HG03135 (cell line): ENCODE data around the gene ZSCAN31.

Experiments used
- ATAC-seq: cut with Tn5 transposase; IDR thresholded peaks from one replicate; pipeline ENCODE4 v1.9.1; 2021; ENCODE audit warnings: mild to moderate bottlenecking, moderate library complexity; ENCODE audit not compliant: unreplicated experiment

Gene ZSCAN31

DNA sequence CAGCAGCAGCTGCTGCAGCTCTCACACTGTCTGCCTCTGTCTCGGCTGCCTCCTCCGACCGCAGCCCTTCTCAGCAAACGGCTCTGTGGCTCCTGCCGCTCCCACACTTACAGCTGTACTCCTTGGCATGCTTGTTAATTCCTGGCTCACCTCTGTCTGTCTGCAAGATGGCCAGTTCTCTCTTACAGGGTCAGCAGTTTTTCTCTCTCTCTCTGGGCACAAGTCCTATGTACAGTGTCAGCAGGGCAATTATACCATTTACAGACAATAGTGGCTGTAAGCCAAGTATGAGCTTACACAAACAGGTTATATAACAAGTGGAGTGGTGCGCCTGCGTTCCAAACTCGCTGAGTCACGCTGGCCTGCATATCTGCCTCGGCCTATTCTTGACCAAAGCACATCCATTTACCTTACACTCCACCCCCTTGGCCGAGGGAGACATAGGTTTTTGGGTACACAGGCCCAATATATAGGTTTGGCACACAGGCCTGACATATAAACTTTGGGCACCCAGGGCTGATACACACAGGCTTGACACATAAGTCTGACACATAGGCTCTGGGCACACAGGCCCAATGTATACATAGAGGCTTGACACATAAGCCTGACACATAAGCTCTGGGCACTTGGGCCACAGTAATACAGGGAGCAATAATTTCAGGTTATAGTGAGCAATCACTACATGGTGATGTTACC, 18.2 kb upstream of the ZSCAN31 start:
- ATAC-seq = no peak

DNA sequence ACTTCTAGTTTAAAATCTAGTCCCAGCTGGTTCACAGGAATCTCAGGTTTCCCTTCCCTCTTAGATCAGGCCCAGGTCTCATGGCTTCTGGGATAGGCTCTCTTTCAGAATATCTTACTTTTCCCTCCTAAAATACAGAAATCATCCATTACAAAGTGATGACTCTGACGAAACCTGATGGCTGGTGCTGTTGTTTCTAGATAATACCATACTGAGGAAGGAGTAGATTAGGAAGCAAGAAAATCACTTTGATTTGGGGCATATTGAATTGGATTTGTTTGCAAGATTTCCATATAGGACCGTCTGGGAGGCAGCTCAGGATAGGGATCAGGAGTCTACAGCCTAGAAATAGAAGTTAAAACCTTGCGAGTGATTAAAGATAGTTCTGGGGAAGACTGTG, 17.4 kb upstream of the ZSCAN31 start:
- no peak for ATAC-seq

DNA sequence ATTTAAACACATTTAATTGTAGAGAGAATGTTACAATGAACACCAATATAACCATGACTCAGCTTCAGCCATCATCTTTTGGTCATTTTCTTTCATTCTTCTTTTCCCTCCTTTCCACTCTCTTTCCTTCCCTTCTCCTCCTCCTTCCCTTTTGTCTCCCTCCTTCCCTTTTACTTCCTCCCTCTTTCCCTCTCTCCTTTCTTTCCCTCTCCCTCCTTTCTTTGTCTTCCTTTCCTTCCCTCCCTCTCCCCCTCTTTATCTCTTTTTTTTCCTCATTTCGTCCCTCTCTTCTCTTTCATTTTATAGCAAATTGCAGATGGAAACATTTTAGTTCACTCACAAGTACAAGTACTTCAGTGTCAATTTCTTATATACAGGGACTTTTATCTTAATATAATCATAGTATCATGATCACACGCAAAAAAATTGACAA, 15.6 kb upstream of the ZSCAN31 start:
- no peak for ATAC-seq

DNA sequence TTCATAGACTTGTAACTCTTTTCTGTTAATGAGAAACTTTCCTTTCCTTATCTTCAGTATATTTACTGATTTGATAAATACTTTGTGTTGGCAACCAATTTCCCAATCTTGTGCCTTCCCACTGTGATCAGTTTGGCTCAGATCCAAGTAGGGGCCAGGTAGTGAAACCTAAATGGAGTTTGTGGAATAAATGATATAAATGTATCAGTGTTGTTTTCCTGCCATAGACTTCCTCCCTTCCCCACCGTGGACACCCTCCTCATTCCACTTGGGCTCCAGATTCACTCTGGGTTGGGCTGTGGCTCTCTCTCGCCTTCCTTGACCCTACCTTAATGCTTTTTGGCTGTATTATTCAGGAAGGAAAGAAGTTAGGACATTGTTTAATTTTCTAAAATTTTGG, 15.1 kb upstream of the ZSCAN31 start:
- no peak for ATAC-seq

DNA sequence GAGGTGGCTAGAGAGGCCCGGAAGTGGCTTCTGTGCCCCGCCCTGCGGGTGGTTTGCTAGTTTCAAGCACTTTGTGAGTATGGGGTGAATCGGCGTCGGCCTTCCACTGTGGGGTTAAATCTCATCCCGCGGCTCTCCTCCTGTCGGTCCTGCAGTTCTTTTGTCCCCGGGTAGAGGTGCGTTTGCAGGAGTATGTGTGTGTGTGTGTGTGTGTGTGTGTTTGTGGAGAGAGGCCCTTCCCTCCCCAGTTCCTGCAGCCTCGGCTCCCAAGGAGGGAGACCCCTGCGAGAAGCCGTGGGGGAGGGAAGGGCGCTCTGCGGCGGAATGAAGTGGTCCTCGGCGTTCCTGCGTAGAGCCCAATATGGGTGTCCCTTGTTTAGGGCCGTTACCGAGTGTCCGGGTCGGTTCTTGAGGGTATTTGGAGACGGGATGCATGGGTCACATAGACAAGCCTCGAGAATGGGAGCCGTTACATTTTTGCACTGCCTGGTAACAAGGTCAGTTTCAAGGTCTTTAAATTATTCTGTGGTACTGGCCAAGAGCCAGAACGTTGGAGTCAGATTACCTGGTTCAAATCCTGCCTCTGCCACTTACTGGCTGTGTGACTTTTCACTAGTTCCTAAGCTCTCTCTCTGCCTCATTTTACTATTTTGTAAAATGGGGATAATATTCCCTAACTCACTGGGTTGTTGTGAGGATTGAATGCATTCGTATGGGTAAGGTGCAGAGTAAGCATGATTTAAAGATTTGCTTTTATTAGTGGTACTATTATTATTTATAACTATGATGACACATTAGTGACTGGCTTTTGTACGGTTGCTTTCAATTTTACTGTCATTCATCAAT, 14.2 kb upstream of the ZSCAN31 start, which contains the start of gene ZKSCAN3:
TSS of gene ZKSCAN3 (plus strand) at position 56 of the 846 bp plus-strand sequence. CDS start 9,640 bp downstream, outside the sequence.
- peak; percentile 92 for ATAC-seq

DNA sequence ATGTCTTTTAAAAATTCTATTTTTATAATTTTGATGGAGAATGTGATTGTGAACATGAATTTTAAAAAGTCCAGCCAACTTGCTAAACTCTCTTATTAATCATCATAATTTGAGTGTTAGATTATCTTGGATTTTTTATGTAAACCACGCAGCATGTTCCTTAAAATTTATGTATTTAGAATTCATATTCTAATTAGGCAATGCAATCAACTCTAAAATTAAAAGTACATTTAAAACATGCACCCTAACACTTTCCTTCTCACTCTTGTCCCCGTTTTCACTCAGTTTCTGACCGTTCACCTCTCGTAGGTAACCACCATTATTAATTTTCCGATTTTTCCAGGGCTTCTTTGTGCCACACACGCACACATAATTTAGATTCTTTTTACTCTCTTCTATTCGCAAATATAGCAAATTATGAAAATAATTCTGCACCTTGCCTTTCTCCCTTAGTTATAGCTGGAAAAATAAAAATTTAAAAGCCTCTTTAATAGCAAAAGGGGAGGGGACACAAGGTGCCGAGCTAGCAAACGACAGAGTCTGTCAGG, 13.5 kb upstream of the ZSCAN31 start:
- ATAC-seq = no peak

DNA sequence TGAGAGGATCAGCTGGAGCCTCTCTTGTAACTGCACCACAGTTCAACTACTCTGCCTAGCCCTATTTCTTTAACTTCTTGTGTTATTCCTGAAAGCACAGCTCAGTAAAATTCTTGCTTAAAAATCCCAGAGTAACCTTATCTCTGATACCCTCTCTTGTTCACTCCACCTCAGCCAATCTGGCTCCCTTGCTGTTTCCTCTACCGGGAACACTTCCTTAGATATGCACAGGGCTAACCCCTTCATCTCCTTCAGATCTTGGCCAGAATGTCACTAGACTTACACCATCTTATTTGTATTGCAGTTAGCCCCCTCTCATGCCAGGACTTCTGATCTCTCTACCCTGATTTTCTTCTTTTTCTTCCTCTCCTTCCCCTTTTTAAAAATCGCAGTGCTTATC, 11.2 kb upstream of the ZSCAN31 start:
- no peak for ATAC-seq

DNA sequence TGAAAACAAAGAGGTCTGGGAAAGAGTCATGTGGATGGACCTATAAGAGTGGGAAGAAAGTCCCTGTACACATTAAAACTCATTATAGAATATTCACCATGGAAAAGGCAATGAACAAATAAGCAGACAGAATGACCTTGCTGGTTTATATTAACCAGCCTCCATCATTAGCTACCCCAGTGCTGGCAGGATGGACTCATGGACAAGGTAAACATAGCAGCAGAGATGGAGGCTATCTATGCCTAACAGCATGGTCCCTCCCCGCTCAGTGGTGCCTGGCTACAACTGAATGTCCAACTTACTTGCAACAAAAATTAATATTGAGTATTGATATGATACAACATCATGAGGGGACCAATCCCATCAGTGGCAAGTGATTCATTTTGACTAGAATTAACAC, 9.3 kb upstream of the ZSCAN31 start:
- no peak for ATAC-seq

DNA sequence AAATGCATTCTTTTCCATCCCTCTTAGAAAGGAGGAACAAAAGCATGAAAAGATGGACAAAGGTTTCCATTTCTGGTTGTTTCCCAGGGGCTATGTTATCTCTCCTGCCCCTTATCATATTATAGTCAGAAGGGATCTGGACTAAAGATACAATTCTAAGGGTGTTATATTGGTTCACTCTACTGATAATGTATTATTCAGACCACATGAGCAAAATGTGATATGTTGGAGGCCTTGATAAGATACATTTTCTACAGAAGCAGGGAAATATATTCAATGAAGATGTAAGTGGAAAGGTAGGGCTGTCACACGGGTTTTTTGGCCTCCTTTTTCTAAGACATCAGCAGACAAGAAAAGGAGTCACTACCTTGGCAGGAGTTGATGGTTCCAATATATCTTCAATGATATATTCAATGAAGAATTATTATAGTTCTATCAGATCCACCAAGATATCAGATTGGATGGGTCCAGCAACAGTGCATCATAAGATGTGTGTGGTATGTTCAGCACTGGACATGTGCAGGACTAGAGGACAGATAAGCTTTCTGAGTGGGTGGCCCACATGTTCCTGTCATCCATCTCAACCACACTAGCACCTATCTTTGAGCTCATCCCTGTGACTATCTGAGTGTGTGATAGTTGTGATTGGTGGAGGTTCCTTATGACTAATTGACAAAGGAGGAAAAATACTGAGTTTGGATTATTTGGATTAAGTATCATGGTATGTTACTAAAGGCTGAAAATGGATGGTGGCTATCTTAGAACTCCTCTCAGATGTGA, 8.1 kb upstream of the ZSCAN31 start:
- no peak for ATAC-seq

DNA sequence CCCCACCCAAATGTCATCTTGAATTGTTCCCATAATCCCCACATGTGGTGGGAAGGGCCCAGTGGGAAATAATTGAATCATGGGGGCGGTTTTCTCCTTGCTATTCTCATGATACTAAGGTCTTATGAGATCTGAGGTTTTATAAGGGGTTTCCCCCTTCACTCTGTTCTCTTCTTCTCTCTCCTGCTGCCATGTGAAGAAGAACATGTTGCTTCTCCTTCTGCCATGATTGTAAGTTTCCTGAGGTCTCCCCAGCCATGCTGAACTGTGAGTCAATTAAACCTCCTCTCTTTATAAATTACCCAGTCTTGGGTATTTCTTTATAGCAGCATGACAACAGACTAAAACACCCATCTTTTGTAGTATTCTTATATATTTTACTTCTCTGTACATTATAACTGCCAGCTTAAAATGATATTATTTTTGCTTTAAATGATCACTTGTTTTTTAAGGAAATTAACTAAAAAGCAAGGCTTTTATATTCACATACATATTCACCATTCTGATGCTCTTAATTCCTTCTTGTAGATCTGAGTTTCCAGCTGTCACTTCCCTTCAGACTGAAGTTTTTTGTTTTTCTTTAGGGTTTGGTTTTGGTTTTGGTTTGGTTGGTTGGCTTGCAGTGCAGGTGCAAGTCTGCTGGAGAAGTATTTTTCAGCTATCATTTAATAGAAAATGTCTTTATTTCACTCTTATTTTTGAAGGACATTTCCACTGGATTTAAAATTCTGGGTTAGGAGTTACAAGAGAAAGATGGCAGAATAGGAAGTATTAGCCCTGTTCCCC, 4.6 kb upstream of the ZSCAN31 start:
- no peak for ATAC-seq

DNA sequence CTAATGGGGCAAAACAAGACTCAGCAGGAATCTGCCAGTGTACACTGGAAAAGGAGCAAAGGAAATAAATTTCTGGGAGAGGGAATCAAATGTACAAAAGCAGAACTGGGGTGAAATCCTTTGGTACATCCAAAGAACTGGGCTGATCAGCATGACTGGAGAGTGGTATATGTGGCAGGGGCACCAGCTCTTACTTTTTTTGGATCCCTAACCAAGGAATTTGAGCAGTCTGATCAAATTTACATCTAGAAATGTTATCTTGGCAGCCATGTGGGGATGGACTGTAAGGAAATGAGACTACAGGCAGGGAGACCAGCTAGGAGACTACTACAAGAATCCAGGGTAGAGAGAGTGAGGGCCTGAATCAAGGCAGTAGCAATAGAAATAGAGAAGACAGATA, 1.2 kb upstream of the ZSCAN31 start:
- ATAC-seq = no peak

DNA sequence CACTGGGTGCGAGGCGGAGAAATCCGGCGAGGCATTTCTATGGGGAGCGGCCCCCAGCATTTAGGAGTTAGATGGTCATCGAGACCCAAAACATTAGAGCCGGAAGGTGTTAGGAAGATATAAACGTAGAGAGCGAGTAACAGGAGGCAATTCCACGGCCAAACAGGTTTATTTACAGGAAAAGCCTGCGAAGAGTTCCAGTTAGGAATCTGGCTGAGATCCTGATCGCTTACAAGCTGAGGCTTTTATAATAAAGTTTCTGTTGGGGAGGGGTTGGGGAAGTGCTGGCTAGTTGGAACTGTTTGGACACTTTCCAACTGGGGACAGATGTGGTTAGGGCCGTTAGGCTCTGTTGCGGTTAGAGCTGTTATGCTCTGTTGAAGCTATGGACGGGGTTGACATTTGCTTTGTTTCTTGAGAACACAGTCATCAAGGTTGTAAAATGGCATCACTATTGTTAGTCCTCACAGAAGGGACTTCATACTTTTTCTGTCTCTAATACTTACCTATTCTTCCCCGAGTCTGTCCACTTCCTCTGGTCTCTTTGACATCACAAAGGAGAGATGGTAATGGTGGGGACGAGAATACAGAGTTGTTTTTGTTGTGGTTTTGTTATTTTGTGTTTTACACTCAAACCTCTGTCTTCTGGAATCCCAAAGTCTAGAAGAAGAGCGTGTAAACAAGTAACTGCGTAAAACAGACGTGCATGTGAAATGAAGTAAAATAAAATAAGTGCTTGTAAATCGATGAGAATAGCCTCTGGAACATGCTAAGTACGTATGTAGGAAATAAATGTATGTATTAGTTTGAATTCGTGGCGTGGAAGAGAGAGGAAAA, 554 bp upstream of the ZSCAN31 start:
- no peak for ATAC-seq

DNA sequence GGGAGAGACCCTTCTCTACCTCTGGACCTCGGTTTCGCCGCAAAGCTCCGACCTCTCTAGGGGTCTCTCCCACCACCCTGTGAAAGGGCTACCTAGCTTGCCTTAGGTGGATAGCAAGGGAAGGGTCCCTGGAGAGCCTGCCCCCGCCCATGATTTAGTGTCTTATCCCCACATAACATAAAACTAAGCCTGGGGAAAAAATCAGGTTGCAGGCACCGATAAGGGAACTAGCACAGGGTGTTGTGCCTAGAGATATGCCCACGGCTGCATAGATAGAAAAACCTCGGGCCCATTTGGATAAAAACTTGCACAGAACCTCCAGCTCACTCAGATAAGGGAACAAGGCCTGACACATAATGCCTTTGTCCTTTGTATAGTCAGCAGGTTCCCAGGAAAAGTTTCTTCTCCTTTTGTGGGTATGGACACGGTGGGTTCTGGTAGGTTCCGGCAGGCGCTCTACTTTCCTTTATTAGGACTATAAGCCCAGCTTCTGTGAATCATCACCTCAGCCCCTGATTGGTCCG, 846 bp downstream of the ZSCAN31 start:
- ATAC-seq = no peak

DNA sequence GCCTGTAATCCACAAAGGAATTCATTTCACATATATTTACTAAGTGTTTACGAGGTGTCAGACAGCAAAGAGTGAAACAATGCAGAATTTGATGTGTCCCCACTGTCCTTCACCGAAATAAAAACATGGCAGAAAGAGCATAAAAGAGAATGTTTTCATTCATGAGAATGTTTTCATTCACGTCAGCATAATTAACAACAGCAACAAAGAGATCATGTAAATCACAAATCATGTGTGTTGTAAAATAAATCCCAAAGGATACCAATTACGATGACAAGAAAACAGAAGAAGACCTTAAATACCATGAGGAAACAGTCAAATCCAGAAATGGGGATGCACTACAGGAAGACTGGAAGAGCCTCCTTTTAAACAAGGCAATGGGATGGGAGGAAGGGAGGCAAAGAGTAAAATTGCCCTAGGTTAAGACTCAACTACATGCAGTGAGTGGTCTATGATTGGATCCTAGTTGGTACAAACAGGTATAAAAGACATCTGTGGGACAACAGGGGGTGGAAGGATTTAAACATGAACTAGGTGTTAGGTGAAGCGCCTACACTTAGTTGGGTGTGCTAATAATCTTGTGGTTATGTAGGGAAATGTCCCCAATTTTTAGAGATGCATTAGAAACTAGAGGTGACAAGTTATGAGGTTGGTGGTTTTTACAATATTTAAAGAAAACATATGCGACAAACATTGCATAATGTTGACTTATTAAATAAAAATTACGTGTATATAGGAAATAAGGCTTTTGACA, 1.5 kb downstream of the ZSCAN31 start:
- no peak for ATAC-seq

DNA sequence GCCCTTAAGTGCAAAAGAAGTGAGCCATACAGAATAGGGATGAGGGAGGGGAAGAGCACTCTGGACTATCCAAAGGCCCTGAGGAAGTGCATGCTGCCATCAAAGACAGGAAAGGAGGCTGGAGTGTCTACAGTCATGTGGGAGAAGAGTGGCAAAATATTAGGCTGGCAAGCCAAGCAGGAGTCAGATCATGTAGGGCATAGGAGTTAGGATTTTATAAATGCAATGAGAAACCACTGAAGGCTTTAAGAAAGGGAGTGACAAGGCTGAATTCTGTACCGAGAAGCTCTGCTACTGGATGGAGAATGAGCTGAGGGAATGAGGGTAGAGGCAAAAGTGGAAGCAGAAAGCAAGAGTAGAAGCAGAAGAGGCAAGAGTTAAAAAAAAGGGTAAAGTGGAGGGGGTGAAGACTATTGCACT, 2.3 kb downstream of the ZSCAN31 start:
- ATAC-seq = no peak

DNA sequence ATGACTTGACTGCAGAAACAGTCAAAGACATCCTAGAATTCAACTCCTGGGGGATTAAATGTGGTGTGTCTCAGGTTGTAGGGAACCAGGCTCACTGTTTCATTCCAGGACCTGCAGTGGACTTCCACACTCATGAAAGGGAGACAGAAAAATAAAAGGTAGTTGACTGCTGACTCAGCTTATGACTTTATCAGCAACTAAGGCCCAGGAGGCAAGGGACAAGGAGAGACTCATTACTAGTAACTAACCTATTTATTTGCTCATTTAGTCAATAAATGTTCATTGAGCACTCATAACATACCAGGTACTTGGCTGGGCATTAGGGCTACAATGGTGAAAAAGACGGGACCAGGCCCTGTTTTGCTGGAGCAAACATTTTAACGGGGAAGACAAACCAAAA, 2.9 kb downstream of the ZSCAN31 start:
- ATAC-seq = no peak

DNA sequence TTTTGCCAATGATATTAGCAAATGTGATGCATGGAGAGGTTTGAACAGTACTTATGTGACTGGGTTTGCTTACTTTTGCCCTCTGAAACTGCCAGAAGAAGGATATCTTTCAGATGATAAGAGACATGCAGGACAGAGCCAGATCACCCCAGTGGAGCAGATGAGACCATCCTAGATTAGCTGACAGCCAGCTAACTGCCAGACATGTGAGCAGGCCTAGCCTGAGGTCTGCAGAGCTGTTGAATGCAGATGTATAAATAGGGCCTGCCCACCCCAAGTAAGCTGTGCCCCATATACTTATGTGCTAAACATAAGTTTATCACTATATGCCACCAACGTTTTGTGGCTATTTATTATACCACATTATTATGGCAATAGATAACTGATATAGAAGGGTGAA, 5.9 kb downstream of the ZSCAN31 start:
- no peak for ATAC-seq

DNA sequence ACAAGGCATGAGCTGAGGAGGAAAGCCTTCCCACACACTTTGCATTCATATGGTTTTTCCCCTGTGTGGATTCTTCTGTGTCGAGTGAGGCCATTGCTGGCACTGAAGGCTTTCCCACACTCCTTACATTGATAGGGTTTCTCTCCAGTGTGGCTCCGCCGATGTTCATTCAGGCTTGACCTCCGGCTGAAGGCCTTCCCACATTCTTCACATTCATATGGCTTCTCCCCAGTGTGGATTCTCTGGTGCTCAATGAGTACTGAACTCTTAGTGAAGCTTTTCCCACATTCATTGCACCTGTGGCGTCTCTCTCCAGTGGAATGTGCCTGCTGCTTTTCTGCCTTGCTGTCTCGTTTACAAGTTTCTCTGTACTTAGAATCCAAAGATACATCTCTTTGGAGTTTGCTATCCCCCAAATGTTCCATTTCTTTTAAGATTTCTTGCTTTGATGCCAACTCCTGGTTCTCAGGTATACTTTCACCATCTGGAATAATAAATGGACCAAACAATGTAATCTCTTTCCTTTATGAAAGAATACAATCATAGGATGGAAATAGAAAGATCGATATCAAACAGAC, 9.5 kb downstream of the ZSCAN31 start:
- ATAC-seq = no peak
